ENCODE results near the gene LYRM2.

DNA sequence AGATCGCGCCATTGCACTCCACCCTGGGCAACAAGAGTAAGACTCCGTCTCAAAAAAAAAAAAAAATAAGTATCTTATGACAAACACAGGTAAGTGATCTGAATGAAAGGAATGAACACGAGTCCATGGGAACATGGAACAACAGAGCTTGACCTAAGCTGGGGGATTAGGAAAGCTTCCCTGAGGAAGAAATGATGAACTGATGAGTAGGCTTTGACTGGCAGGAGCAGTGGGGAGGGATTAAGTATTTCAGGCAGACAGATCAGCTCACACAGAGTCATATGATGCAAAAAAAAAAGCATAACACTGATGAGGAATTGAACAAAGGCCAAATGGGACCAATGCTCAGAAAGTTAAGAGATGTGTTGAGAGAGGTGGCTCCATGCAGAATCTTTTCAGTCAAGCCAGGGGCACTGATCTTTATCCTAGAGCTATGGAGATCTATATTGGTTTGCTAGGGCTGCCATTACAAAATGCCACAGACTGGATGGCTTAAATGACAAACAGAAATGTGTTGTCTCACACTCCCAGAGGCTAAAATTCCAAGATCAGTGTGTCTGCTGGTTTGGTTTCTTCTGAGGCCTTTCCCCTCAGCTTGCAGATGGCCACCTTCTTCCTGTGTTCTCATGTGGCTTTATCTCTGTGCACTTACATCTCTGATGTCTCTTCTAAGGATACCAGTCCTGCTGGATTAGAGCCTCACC, 120.0 kb downstream of the LYRM2 start:
- TF ChIP-seq POLR2A (IDR thresholded peaks at IDR 0.05; ENCODE audit: low read depth, low read length) (no peak), SPI1 (IDR thresholded peaks at IDR 0.05; ENCODE audit: low read depth, low read length) (no peak), POLR2AphosphoS5 (IDR thresholded peaks at IDR 0.05; ENCODE audit: low read depth, low read length) (no peak)

Measured in GM12891 (cell line).